ENCODE data around the gene MYO1F.

MYO1F gene

GRCh38 chr19:8488365-8488764, 88.9 kb downstream of the MYO1F start:
- no peak for DNase-seq

GRCh38 chr19:8487137-8487851, 89.9 kb downstream of the MYO1F start:
- DNase-seq = no peak

DNA sequence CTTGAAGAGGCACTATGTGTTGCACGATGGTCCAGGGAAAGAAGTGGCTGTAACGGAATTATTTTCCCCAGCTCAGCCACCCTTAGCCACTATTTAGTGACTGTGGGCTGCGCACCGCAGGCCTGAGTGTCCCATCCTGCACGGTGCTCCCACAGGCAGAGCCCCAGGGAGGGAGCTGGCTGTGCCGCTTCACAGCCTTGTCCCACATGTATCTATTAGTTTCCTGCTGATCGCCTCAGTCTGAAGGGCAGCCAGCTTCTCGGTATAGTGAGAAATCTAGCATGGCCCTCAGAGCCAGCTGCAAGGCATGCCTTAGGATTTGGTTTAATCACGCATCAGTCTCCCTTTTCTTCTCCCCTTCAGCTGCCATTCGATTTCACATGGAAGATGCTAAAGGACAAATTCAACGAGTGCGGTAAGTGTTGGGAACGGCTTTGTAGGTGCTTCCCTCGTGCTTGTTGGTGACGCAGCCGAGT, 90.5 kb downstream of the MYO1F start:
- no peak for DNase-seq

GRCh38 chr19:8485561-8486371, 91.5 kb downstream of the MYO1F start:
- no peak for DNase-seq

GRCh38 chr19:8484331-8484894, 92.8 kb downstream of the MYO1F start:
- DNase-seq = no peak

DNA sequence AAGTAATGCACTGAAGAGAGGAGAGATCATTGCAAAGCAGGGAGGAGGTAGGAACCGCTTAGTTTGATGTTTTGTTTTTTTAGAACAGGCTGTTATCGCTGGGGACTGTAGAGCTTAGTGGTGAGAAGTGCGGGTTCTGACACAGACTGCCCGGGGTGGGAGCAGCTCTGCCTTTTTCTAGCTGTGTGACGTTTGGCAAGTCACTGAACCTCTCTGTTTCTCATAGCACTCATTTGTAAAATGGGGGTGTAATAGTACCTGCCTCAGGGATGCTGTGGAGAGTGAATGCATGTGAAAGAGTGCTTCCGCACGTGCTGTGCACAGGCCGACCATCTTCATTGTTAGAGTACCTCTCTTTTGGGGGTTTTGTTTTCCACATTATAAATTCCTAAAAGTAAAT, 94.1 kb downstream of the MYO1F start:
- no peak for DNase-seq

- no peak for DNase-seq
Measured at GRCh38 chr19:8482696-8483095, 94.5 kb downstream of the MYO1F start.

DNA sequence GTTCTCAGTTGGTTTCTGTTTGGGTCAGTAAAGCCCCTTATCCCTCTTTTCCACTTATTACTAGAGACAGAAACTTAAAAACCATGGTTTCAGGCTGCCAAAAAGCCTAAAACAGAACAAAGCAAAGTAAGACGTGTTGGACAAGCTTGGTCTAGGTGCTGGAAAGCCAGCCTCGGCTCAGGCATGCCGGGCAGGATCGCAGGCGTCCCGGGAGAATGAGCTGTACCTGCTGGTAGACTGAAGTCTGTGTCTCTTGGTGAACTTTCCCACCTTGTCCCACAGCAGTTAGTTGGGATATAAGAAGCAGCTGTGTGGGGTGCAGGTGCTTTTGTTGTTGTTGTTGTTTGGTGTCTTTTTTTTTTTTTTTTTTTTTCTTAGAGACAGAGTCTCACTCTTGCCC, 95.6 kb downstream of the MYO1F start:
- DNase-seq = no peak

DNA sequence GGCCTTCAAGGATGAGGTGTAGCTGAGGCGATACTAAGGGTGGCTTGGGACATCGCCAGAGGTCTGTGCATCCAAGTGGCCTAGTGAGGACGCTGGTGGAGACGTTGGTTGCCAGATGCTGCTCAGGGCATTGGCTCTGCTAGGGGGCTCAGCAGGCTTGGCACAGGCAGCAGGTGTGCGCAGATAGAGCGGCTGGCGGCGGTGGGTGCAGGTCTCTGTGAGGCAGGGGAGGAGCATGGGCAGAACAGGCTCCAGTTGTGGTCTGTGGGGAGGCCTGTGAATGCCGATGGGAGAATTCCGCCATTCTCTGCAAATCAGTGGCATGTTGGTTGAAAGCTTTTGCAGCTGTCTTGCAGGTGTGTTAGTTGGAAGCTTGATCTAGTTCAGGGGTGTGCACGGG, 96.0 kb downstream of the MYO1F start:
- no peak for DNase-seq

DNA sequence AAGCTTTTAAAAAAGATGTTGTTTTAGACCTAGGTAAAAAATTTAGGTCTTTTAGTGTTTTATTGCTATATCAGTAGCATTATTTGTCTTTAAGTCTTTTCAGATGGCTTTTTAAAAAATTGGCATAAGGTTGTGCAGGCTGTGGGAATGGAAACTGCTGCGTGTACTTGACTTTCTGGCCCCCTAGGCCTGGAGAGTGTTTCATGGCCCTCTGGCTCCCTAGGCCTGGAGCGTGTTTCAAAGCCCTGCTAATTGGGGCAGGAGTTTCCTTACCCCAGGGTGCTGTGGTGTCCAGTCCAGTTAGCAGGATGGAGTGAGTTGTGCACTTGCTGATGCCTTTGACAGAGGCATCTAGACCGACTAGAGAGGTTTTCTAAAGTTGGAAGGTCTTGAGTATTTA, 98.6 kb downstream of the MYO1F start:
- no peak for DNase-seq

GRCh38 chr19:8477889-8478288, 99.4 kb downstream of the MYO1F start:
- DNase-seq = no peak

- DNase-seq = no peak
Measured at GRCh38 chr19:8476524-8476923, 100.7 kb downstream of the MYO1F start.

- DNase-seq = no peak
Measured at GRCh38 chr19:8475005-8475404, 102.2 kb downstream of the MYO1F start.

- DNase-seq = no peak
Measured at GRCh38 chr19:8473648-8474476, 103.4 kb downstream of the MYO1F start.

Data from NCI-H524 treated with DMSO at 0.1 percent for 48 hours (cell line).